Stimulated activated CD4-positive, alpha-beta T cell treated with anti-CD3 and anti-CD28 coated beads, Interleukin-2, amount 100 ng/mL, for 24 hours (primary cell): ENCODE data around the gene CCDC91.
"Not testable (repeated sequence)": the region's sequence is repeated elsewhere in the genome, so short reads cannot be mapped to it uniquely, and the experiment has no call there.

Source experiments
- DNase-seq, 2 donors: peaks; one replicate each; pipeline ENCODE4 v3.0.0-alpha.2; 2020

The CCDC91 gene

DNA sequence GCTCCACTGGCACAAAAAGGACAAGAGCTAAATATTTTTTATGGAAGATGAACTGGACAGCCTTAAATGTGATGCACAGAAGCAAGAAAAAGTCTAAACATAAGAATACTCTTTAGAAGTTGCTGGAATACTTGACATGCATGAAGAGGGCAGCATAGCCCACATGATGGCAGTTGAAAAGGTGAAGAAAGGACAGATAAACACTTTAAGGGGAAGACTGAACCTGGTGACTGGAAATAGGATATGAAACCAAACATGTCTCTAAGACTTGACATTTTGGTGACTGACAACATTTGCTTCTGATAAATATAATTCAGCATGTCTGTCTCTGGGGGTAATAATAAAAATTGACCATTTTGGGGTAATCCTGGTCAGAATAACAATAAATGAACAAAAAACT is 273.1 kb downstream of the CCDC91 start:
- no peak for DNase-seq

- not testable (repeated sequence) for DNase-seq
Observed at GRCh38 chr12:28471762-28472161, 281.5 kb downstream of the CCDC91 start.

GRCh38 chr12:28476206-28476605 is 285.9 kb downstream of the CCDC91 start:
- not testable (repeated sequence) for DNase-seq

DNA sequence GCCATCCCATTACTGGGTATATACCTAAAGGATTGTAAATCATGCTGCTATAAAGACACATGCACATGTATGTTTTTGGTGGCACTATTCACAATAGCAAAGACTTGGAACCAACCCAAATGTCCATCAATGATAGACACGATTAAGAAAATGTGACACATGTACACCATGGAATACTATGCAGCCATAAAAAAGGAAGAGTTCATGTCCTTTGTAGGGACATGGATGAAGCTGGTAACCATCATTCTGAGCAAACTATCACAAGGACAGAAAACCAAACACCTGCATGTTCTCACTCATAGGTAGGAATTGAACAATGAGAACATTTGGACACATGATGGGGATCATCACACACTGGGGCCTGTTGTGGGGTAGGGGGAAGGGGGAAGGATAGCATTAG is 288.8 kb downstream of the CCDC91 start:
- not testable (repeated sequence) for DNase-seq

- no peak for DNase-seq
Observed at GRCh38 chr12:28479683-28480082, 289.4 kb downstream of the CCDC91 start.

DNA sequence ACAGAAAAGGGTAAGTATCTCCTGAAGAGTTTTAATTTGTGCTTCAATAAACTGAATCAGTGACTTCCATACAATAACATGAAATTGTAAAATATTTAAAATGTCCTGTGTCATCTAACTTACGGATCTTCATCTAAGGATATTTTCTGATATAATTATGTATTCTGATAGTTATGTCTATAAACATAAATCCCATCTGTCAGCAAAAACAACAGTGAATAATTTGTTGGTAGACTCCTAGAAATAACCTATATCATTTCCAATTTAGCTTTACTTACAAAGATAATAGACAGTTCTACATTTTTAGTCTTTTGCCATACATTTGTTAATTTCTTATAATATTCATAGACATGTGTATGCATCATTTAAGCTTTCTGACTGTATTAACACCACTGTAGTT is 293.9 kb downstream of the CCDC91 start:
- DNase-seq = no peak

DNA sequence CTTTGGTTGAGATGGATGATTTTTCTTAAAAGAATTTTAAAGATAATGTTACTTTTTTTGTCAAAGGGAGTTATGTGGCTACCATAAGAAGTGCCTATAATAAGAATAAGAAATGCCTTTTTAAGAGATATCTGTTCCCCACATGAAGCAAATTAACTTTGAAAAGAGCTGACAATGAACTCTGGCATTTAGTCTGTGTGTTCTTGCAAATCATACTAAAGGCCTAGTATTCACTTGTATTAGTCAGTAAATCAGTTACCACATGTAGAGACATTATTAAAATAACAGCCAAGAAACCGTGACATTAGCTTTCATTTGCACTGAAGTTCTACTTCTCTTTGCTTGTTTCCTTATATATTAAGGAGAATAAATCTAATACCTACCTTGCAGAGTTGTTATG is 296.3 kb downstream of the CCDC91 start:
- DNase-seq = no peak

DNA sequence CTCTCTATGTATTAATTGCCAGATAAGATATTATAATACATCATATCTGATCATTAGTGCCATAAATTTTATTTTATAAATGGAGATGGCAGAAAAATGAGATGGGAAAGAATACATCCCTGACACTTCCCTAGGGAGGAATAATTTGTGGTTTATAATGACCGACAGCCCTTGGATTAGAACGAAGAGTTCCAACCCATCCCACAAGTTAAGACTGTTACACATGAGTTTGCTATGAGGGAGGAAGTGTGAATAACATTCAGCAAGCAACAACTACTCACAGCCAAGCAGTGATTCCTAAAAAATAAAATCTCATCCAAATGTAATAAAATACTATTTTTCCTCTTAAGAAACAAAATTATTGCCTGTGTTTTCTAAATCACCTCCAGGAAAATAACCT is 299.0 kb downstream of the CCDC91 start:
- no peak for DNase-seq

DNA sequence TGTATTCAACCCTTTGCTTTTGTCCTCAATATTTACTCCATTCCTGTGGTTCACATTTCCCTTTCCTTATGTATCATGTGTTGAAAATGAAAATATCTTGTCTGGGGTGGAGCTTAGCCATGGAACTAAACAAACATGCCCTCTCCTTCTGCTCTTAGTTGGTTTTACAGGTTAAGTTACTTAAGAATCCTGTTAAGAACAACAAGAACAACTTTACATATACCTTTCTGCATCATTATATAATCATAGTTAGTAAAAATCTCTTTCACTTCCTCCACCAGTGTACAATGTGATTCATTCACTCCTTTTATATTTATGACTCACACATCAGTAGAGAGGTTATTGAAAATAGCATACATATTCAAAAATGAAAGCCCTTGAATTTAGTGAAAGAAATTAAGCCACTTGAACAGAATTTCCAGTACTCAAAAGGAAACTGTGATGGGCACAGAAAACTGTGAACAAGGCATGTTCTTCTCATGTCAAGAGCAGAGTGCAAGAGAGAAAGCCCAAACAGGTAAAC is 307.7 kb downstream of the CCDC91 start:
- no peak for DNase-seq

DNA sequence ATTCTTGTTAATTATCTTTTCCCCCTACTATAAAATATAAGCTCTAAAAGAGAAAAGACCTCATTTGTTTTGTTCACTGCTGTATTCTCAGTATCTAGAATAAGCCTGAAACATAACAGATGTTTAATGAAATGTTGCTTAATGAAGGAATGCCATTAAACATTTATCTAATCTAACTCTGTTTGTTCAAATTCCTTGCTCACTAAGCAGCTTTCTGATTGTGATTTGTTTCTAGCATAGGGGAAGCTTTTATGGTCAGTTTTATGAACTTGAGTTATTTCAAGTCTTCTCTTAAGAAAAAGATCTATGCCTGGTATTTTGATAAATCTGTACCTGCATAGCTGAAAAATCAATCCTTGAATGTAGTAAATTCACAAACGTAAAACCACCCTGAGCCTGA is 308.6 kb downstream of the CCDC91 start:
- DNase-seq = no peak

- DNase-seq = no peak
Observed at GRCh38 chr12:28500373-28501024, 310.2 kb downstream of the CCDC91 start.

- DNase-seq = no peak
Observed at GRCh38 chr12:28506271-28506670, 316.0 kb downstream of the CCDC91 start.

DNA sequence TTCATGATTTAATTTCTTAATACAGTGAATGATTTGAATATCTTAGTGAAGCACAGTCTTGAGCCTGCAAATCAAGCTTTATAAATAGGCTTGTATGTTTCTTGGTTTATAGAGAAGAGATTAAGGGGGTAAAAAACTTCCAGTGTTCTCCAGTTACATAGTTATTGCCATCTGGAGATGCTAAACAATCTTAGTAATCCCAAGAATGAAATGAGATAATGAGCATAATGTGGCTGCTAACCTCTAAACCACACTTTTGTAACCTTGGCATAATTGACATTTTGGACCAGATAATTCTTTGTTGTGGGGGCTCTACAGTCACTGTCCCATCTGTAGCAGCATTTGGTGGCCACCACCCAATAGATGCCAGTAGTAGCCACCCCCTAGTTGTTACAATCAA is 316.8 kb downstream of the CCDC91 start:
- DNase-seq = no peak

- no peak for DNase-seq
Observed at GRCh38 chr12:28507867-28508266, 317.6 kb downstream of the CCDC91 start.

DNA sequence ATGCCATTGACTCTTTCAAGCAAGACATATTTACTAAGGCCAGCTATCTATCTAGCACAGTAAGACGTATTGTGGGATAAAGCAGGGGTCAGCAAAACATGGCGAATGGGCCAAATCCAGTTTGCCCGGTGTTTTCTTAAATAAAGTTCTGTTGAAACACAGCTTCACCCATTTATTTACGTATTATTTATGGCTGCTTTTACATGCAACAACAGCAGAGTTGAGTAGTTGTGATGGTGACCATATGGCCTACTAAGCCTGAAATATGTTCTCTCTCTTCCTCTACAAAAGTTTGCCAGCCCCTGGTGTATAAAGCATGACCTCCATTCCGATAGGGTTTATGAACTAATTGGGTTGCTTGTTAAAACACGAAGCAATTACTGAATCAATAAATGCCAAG is 322.1 kb downstream of the CCDC91 start:
- DNase-seq = no peak

- no peak for DNase-seq
Observed at GRCh38 chr12:28512876-28513275, 322.6 kb downstream of the CCDC91 start.

- no peak for DNase-seq
Observed at GRCh38 chr12:28513983-28514382, 323.7 kb downstream of the CCDC91 start.

GRCh38 chr12:28517101-28517500 is 326.8 kb downstream of the CCDC91 start:
- DNase-seq = no peak

- no peak for DNase-seq
Observed at GRCh38 chr12:28527631-28528249, 337.5 kb downstream of the CCDC91 start.

DNA sequence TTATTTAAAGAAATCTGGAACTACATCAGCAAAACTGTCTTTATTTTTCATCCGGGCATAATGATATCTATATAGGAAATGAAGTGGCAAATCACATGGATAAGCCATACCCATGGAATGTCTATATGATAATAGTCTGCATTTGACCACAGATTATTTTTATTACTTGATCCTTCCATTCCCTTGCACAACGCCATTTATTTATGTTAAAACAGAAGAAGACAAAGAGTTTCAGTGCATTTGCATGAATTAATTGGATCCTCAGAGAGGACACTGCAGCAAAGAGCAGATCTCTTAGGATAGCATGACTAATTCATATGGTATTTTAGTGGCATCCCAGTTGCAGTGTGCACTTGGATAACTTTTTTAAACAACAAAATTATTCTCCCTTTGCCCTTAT is 345.0 kb downstream of the CCDC91 start:
- no peak for DNase-seq

GRCh38 chr12:28536088-28536487 is 345.8 kb downstream of the CCDC91 start:
- DNase-seq = no peak

DNA sequence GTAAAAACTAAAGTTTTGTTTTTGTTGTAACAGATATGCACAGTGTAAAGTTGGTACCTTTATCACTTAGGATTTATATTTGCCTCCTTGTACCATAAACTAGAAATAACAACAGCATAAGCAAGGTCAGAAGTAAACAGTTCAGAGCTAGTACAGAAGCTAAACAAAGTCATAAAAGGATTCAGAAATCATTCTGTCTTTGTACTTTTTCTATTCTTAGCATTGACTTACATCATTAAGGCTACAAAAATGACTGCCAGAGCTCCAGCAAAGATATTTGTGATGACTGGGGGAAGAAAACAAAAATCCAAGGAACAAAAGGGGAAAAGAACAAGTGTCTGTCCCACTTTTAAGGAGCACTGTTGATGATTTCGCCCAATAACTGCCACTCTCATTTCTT is 347.2 kb downstream of the CCDC91 start:
- DNase-seq = no peak

DNA sequence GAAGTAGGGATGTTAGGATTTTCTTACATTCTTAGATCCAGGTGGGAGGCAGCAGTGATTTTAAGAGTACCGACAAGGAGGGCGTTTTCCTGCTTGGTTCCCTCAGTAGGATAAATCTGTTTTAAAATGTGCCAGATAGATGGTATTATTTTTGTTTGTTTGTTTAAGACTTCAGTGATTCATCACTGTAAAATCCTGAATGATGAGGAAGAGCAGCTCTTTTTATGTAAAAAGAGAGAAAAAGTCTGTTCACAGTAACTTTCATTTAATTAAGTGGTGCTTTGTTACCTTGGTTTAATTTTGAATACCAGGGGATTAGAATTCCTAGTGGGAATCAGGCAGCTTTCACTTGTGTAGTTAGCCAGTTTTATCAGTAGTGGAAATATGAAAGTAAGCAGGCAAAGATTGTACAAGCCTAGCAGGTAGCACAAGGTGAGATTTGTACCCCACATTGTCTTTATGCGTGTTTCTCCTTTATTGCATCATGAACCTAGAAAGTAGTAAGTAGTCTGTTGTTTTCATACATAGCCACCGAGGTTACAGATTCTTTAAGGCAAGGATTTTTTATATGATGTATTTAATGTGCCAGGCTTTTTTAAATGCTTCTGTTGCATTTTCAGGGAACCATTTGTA is 349.6 kb downstream of the CCDC91 start:
- DNase-seq = no peak

DNA sequence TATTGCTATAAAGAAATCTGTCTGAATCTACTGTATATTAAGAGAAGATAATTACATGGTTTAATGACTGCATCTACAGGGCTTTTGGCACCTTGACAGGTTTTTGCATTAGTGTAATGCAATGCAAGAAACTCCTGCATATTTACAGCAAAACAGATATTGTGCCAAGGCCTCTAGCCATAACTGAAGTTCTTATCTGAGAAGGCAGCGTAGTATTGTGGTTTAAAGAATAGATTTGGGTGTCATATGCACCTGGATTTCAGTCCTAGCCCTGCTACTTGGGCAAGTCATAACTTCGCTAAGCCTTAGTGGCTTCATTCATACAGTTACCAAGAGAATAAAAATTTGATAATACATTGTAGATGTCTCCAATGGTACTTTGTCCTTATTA is 350.1 kb downstream of the CCDC91 start:
- DNase-seq = no peak
